ENCODE measurements around the gene ATP2B2.

DNA sequence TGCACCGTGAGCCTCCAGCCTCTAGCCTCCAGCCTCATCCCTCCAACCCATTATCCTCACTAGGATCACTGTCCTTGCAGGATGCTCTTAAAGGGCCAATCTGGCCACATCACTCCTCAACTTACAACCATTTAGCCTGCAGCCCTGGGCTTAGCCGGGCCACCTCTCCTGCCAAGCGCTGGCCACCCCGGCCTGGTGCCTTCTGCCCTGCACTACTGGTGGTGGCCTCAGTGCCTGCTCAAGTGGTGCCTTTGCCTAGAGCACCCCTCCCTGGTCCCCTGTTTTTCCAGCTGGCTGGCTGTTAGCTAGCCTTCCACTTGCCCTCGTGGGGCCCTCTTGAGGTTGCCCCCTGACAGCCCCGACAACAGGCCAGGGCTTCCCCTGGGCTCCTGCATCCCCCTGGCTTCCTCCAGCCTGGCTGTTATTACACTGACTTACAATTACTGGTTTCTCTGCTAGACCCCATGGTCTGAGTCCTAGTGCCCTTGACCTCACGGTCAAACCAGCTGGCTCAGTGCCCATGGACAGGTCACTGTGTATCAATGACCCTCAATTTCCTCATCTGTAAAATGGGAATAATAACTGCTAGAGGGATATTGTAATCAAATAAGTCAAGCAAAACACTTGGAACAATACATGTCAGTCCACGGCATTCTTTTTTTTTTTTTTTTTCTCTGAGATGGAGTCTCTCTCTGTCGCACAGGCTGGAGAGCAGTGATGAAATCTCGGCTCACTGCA is 15.5 kb downstream of the ATP2B2 start:
- TF ChIP-seq EZH2 (IDR thresholded peaks at IDR 0.05; ENCODE audit: low read depth, unreplicated experiment) (no peak), POLR2AphosphoS5 (IDR thresholded peaks at IDR 0.05; ENCODE audit: low read depth) (no peak), NANOG (IDR thresholded peaks at IDR 0.05; ENCODE audit: borderline replicate concordance) (no peak), CREB1 (CRISPR knock-in tag; IDR thresholded peaks at IDR 0.05; ENCODE audit: low read depth) (no peak), REST (IDR thresholded peaks at IDR 0.05; ENCODE audit: unreplicated experiment) (no peak), JUNB (IDR thresholded peaks at IDR 0.05; ENCODE audit: unreplicated experiment) (no peak), EZH2phosphoT487 (IDR thresholded peaks at IDR 0.05; ENCODE audit: unreplicated experiment) (no peak), ZNF331 (CRISPR knock-in tag; IDR thresholded peaks at IDR 0.05; ENCODE audit: low read depth) (no peak), STAT1 (IDR thresholded peaks at IDR 0.05; ENCODE audit: unreplicated experiment) (no peak)
- TF ChIP-seq, protein P1, sequence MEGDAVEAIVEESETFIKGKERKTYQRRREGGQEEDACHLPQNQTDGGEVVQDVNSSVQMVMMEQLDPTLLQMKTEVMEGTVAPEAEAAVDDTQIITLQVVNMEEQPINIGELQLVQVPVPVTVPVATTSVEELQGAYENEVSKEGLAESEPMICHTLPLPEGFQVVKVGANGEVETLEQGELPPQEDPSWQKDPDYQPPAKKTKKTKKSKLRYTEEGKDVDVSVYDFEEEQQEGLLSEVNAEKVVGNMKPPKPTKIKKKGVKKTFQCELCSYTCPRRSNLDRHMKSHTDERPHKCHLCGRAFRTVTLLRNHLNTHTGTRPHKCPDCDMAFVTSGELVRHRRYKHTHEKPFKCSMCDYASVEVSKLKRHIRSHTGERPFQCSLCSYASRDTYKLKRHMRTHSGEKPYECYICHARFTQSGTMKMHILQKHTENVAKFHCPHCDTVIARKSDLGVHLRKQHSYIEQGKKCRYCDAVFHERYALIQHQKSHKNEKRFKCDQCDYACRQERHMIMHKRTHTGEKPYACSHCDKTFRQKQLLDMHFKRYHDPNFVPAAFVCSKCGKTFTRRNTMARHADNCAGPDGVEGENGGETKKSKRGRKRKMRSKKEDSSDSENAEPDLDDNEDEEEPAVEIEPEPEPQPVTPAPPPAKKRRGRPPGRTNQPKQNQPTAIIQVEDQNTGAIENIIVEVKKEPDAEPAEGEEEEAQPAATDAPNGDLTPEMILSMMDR (conservative IDR thresholded peaks at IDR 0.05; ENCODE audit: low read depth in 2 of 2): no peak
- TF ChIP-seq, protein P2, sequence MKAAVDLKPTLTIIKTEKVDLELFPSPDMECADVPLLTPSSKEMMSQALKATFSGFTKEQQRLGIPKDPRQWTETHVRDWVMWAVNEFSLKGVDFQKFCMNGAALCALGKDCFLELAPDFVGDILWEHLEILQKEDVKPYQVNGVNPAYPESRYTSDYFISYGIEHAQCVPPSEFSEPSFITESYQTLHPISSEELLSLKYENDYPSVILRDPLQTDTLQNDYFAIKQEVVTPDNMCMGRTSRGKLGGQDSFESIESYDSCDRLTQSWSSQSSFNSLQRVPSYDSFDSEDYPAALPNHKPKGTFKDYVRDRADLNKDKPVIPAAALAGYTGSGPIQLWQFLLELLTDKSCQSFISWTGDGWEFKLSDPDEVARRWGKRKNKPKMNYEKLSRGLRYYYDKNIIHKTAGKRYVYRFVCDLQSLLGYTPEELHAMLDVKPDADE (IDR thresholded peaks at IDR 0.05): no peak

All from GM23338 (cell line).